Measurements from ENCODE around the gene ATAD1.
"Not testable (repeated sequence)": the region's sequence is repeated elsewhere in the genome, so short reads cannot be mapped to it uniquely, and the experiment has no call there.

- TF ChIP-seq POLR2A (IDR thresholded peaks at IDR 0.05; ENCODE audit: low read depth, low read length); POLR2AphosphoS5 (IDR thresholded peaks at IDR 0.05; ENCODE audit: low read depth, low read length); PAX5 (IDR thresholded peaks at IDR 0.05; ENCODE audit: insufficient read depth, low read length, severe bottlenecking): not testable (repeated sequence)
These were observed 74.9 kb downstream of the ATAD1 start for GRCh38 chr10:87742992-87743610.

Measured in GM12891 (cell line).